ENCODE measurements around the gene AGO1. TPM values are rescaled to one million over a fixed set of nuclear protein-coding genes. Genes with fewer than 3 reads are reported as not detected.
"Not testable (repeated sequence)": the region's sequence is repeated elsewhere in the genome, so short reads cannot be mapped to it uniquely, and the experiment has no call there.

AGO1 gene
- total RNA-seq, 1 experiment from 2014 or later = 64.6 TPM

GRCh38 chr1:35856964-35857363 lies 26.0 kb upstream of the AGO1 start:
- no peaks in the 10 kb centered on the region for H3K27me3 ChIP-seq (ENCODE audit: control insufficient read depth, insufficient read depth, low read length)
- H3K4me3 ChIP-seq (ENCODE audit: insufficient read depth, low read depth, low read length) = no peak overlapping the region
- no peak for DNase-seq
- peaks cover 4% of the 10 kb centered on the region for H3K36me3 ChIP-seq (replicated peaks; ENCODE audit: control insufficient read depth, insufficient read depth, low read length)

GRCh38 chr1:35857830-35858229 lies 25.2 kb upstream of the AGO1 start:
- peaks cover 2% of the 10 kb centered on the region for H3K36me3 ChIP-seq (replicated peaks; ENCODE audit: control insufficient read depth, insufficient read depth, low read length)
- H3K27me3 ChIP-seq (ENCODE audit: control insufficient read depth, insufficient read depth, low read length) = no peaks in the 10 kb centered on the region
- DNase-seq = no peak
- H3K4me3 ChIP-seq (ENCODE audit: insufficient read depth, low read depth, low read length) = no peak overlapping the region

- no peak for DNase-seq
- no peaks in the 10 kb centered on the region for H3K27me3 ChIP-seq (ENCODE audit: control insufficient read depth, insufficient read depth, low read length)
- no peaks in the 10 kb centered on the region; the same call in 1 of the 2 replicates for H3K36me3 ChIP-seq (replicated peaks; ENCODE audit: control insufficient read depth, insufficient read depth, low read length)
- no peak overlapping the region for H3K4me3 ChIP-seq (ENCODE audit: insufficient read depth, low read depth, low read length)
Measured at GRCh38 chr1:35860696-35861095, 22.3 kb upstream of the AGO1 start.

GRCh38 chr1:35863136-35863535 lies 19.9 kb upstream of the AGO1 start:
- DNase-seq = no peak
- no peaks in the 10 kb centered on the region for H3K36me3 ChIP-seq (replicated peaks; ENCODE audit: control insufficient read depth, insufficient read depth, low read length)
- no peaks in the 10 kb centered on the region for H3K27me3 ChIP-seq (ENCODE audit: control insufficient read depth, insufficient read depth, low read length)
- H3K4me3 ChIP-seq (ENCODE audit: insufficient read depth, low read depth, low read length) = no peak overlapping the region

GRCh38 chr1:35863881-35864625 lies 19.0 kb upstream of the AGO1 start:
- Histone ChIP-seq H3K27me3 (ENCODE audit: control insufficient read depth, insufficient read depth, low read length) (no peaks in the 10 kb centered on the region), H3K36me3 (replicated peaks; ENCODE audit: control insufficient read depth, insufficient read depth, low read length) (no peaks in the 10 kb centered on the region), H3K4me3 (ENCODE audit: insufficient read depth, low read depth, low read length) (no peak overlapping the region)
- DNase-seq = no peak

GRCh38 chr1:35864813-35865212 lies 18.2 kb upstream of the AGO1 start:
- no peak for DNase-seq
- Histone ChIP-seq H3K36me3 (replicated peaks; ENCODE audit: control insufficient read depth, insufficient read depth, low read length) (no peaks in the 10 kb centered on the region), H3K27me3 (ENCODE audit: control insufficient read depth, insufficient read depth, low read length) (no peaks in the 10 kb centered on the region), H3K4me3 (ENCODE audit: insufficient read depth, low read depth, low read length) (no peak overlapping the region)

GRCh38 chr1:35866991-35867390 lies 16.0 kb upstream of the AGO1 start:
- Histone ChIP-seq H3K36me3 (replicated peaks; ENCODE audit: control insufficient read depth, insufficient read depth, low read length) (no peaks in the 10 kb centered on the region), H3K27me3 (ENCODE audit: control insufficient read depth, insufficient read depth, low read length) (no peaks in the 10 kb centered on the region), H3K4me3 (ENCODE audit: insufficient read depth, low read depth, low read length) (no peak overlapping the region)
- DNase-seq = no peak

GRCh38 chr1:35869245-35869950 lies 13.6 kb upstream of the AGO1 start:
- not testable (repeated sequence) for H3K36me3 ChIP-seq (replicated peaks; ENCODE audit: control insufficient read depth, insufficient read depth, low read length); H3K27me3 ChIP-seq (ENCODE audit: control insufficient read depth, insufficient read depth, low read length); H3K4me3 ChIP-seq (ENCODE audit: insufficient read depth, low read depth, low read length)
- peak; percentile 50 for DNase-seq

- no peaks in the 10 kb centered on the region for H3K36me3 ChIP-seq (replicated peaks; ENCODE audit: control insufficient read depth, insufficient read depth, low read length)
- DNase-seq = no peak
- no peak overlapping the region for H3K4me3 ChIP-seq (ENCODE audit: insufficient read depth, low read depth, low read length)
- H3K27me3 ChIP-seq (ENCODE audit: control insufficient read depth, insufficient read depth, low read length) = no peaks in the 10 kb centered on the region
Measured at GRCh38 chr1:35870651-35871309, 12.2 kb upstream of the AGO1 start.

- H3K27me3 ChIP-seq (ENCODE audit: control insufficient read depth, insufficient read depth, low read length) = no peaks in the 10 kb centered on the region
- no peak for DNase-seq
- no peaks in the 10 kb centered on the region for H3K36me3 ChIP-seq (replicated peaks; ENCODE audit: control insufficient read depth, insufficient read depth, low read length)
- H3K4me3 ChIP-seq (ENCODE audit: insufficient read depth, low read depth, low read length) = no peak overlapping the region
Measured at GRCh38 chr1:35873243-35873750, 9.7 kb upstream of the AGO1 start.

GRCh38 chr1:35874115-35874514 lies 8.9 kb upstream of the AGO1 start:
- not testable (repeated sequence) for H3K27me3 ChIP-seq (ENCODE audit: control insufficient read depth, insufficient read depth, low read length); H3K4me3 ChIP-seq (ENCODE audit: insufficient read depth, low read depth, low read length); H3K36me3 ChIP-seq (replicated peaks; ENCODE audit: control insufficient read depth, insufficient read depth, low read length); DNase-seq

- H3K36me3 ChIP-seq (replicated peaks; ENCODE audit: control insufficient read depth, insufficient read depth, low read length) = no peaks in the 10 kb centered on the region
- no peaks in the 10 kb centered on the region for H3K27me3 ChIP-seq (ENCODE audit: control insufficient read depth, insufficient read depth, low read length)
- peak; percentile 60 for DNase-seq
- no peak overlapping the region for H3K4me3 ChIP-seq (ENCODE audit: insufficient read depth, low read depth, low read length)
Measured at GRCh38 chr1:35876988-35877387, 6.0 kb upstream of the AGO1 start.

GRCh38 chr1:35881850-35882273 lies 1.1 kb upstream of the AGO1 start:
- Histone ChIP-seq H3K4me3 (ENCODE audit: insufficient read depth, low read depth, low read length) (no peak overlapping the region), H3K27me3 (ENCODE audit: control insufficient read depth, insufficient read depth, low read length) (no peaks in the 10 kb centered on the region; the same call in 1 of the 2 replicates), H3K36me3 (replicated peaks; ENCODE audit: control insufficient read depth, insufficient read depth, low read length) (no peaks in the 10 kb centered on the region)
- no peak for DNase-seq

GRCh38 chr1:35882586-35882944 lies 444 bp upstream of the AGO1 start:
- peak overlapping the region; percentile 25; the same call in 1 of the 2 replicates for H3K4me3 ChIP-seq (ENCODE audit: insufficient read depth, low read depth, low read length)

More at GRCh38 chr1:35882586-35882944, 444 bp upstream of the AGO1 start:
- Histone ChIP-seq H3K27me3 (ENCODE audit: control insufficient read depth, insufficient read depth, low read length) (no peaks in the 10 kb centered on the region; the same call in 1 of the 2 replicates), H3K36me3 (replicated peaks; ENCODE audit: control insufficient read depth, insufficient read depth, low read length) (no peaks in the 10 kb centered on the region)
- no peak for DNase-seq
